Measurements from ENCODE around the gene TWF2. TPM values are rescaled to one million over a fixed set of nuclear protein-coding genes. Genes with fewer than 3 reads are reported as not detected.
A peak's percentile ranks its signal among the peaks of the same experiment; 100 is the strongest.

Gene TWF2
- total RNA-seq, 2 donors from 2014 or later = 40.7 to 41.9 TPM

- no peak overlapping the region for H3K4me3 Mint-ChIP-seq
- no peak overlapping the region for H3K27ac Mint-ChIP-seq
- no peak overlapping the region for H3K27ac ChIP-seq (ENCODE audit: low read depth, low read length)
- no peaks in the 10 kb centered on the region for H3K4me1 ChIP-seq (ENCODE audit: control insufficient read depth, insufficient read depth, low read length)
- H3K9me3 ChIP-seq (ENCODE audit: control insufficient read depth, low read length) = no peaks in the 10 kb centered on the region
- peaks cover 40% of the 10 kb centered on the region for H3K27me3 Mint-ChIP-seq (ENCODE audit: insufficient read depth)
- DNase-seq = no peak
- H3K4me3 ChIP-seq (ENCODE audit: low read length) = no peak overlapping the region
- H3K36me3 Mint-ChIP-seq (ENCODE audit: low read depth) = peaks cover 18% of the 10 kb centered on the region
- H3K9me3 Mint-ChIP-seq = peaks cover 2% of the 10 kb centered on the region
- TF ChIP-seq CTCF (conservative IDR thresholded peaks at IDR 0.05) = no peak
- WGBS, 2 experiments (ENCODE audit: insufficient coverage in 1 of 2, insufficient read length in 1 of 2) = 94 to 100% methylated on average over 1 to 10 of the region's 10 CpGs
- H3K27me3 ChIP-seq (ENCODE audit: control insufficient read depth, insufficient read depth, low read length, poor library complexity, severe bottlenecking) = peaks cover 19% of the 10 kb centered on the region
- H3K9ac ChIP-seq (ENCODE audit: extremely low read depth, low read length, poor library complexity, severe bottlenecking) = no peak overlapping the region
- H3K4me1 Mint-ChIP-seq = no peaks in the 10 kb centered on the region
- H3K36me3 ChIP-seq (ENCODE audit: control insufficient read depth, insufficient read depth, low read length) = peaks cover 24% of the 10 kb centered on the region
These were observed 9.2 kb upstream of the TWF2 start for GRCh38 chr3:52248165-52248541.

GRCh38 chr3:52247409-52248164, 8.6 kb upstream of the TWF2 start:
- Histone ChIP-seq H3K9ac (ENCODE audit: extremely low read depth, low read length, poor library complexity, severe bottlenecking) (no peak overlapping the region), H3K9me3 (ENCODE audit: control insufficient read depth, low read length) (no peaks in the 10 kb centered on the region), H3K27ac (ENCODE audit: low read depth, low read length) (no peak overlapping the region), H3K27me3 (ENCODE audit: control insufficient read depth, insufficient read depth, low read length, poor library complexity, severe bottlenecking) (peaks cover 19% of the 10 kb centered on the region), H3K4me3 (ENCODE audit: low read length) (no peak overlapping the region), H3K36me3 (ENCODE audit: control insufficient read depth, insufficient read depth, low read length) (peaks cover 18% of the 10 kb centered on the region), H3K4me1 (ENCODE audit: control insufficient read depth, insufficient read depth, low read length) (no peaks in the 10 kb centered on the region)
- Mint-ChIP-seq H3K4me3 (no peak overlapping the region), H3K27me3 (ENCODE audit: insufficient read depth) (peaks cover 41% of the 10 kb centered on the region), H3K36me3 (ENCODE audit: low read depth) (peaks cover 13% of the 10 kb centered on the region), H3K9me3 (peaks cover 2% of the 10 kb centered on the region), H3K4me1 (no peaks in the 10 kb centered on the region), H3K27ac (peak overlapping the region; percentile 46)
- WGBS, 2 experiments (ENCODE audit: insufficient coverage in 1 of 2, insufficient read length in 1 of 2) = 92% methylated on average over 7 of the region's 7 CpGs; no CpG with 5 or more reads in 1 of the 2 experiments
- DNase-seq = no peak
- TF ChIP-seq CTCF (conservative IDR thresholded peaks at IDR 0.05) = no peak

GRCh38 chr3:52246728-52247408, 7.9 kb upstream of the TWF2 start:
- no peak for TF ChIP-seq CTCF (conservative IDR thresholded peaks at IDR 0.05)
- H3K36me3 ChIP-seq (ENCODE audit: control insufficient read depth, insufficient read depth, low read length) = peaks cover 11% of the 10 kb centered on the region
- H3K27me3 ChIP-seq (ENCODE audit: control insufficient read depth, insufficient read depth, low read length, poor library complexity, severe bottlenecking) = peaks cover 19% of the 10 kb centered on the region
- WGBS, 2 experiments (ENCODE audit: insufficient coverage in 1 of 2, insufficient read length in 1 of 2) = 76 to 91% methylated on average over 8 to 14 of the region's 14 CpGs
- H3K4me1 Mint-ChIP-seq = no peaks in the 10 kb centered on the region
- no peak overlapping the region for H3K4me3 ChIP-seq (ENCODE audit: low read length)
- no peak for DNase-seq
- H3K9me3 ChIP-seq (ENCODE audit: control insufficient read depth, low read length) = no peaks in the 10 kb centered on the region
- H3K27ac Mint-ChIP-seq = no peak overlapping the region
- peaks cover 8% of the 10 kb centered on the region for H3K36me3 Mint-ChIP-seq (ENCODE audit: low read depth)
- peaks cover 41% of the 10 kb centered on the region for H3K27me3 Mint-ChIP-seq (ENCODE audit: insufficient read depth)
- H3K4me1 ChIP-seq (ENCODE audit: control insufficient read depth, insufficient read depth, low read length) = no peaks in the 10 kb centered on the region
- H3K4me3 Mint-ChIP-seq = peak overlapping the region; percentile 56
- H3K9me3 Mint-ChIP-seq = peaks cover 2% of the 10 kb centered on the region
- H3K27ac ChIP-seq (ENCODE audit: low read depth, low read length) = no peak overlapping the region
- H3K9ac ChIP-seq (ENCODE audit: extremely low read depth, low read length, poor library complexity, severe bottlenecking) = no peak overlapping the region
